Ascending aorta (tissue), 2 donors: ENCODE results near the gene AXL. TPM values are rescaled to one million over a fixed set of nuclear protein-coding genes. Genes with fewer than 3 reads are reported as not detected.

Experiments used
- DNase-seq, 2 donors: peaks; one replicate each; pipeline ENCODE4 v3.0.0-alpha.2; 2019; ENCODE audit warnings: low spot score in 2 of 2
- H3K27ac ChIP-seq, 2 donors: fragments of 200-600 bp; sonication (generic); one replicate each; pipeline ENCODE4 v1.5.1; 2016 to 2017; ENCODE audit warnings: mild to moderate bottlenecking in 1 of 2
- H3K27me3 ChIP-seq: fragments of 200-600 bp; sonication (generic); one replicate; pipeline ENCODE4 v1.5.1; 2017
- H3K36me3 ChIP-seq, 2 donors: fragments of 200-600 bp; sonication (generic); one replicate each; pipeline ENCODE4 v1.5.1; 2016
- H3K4me1 ChIP-seq, 2 donors: fragments of 200-600 bp; sonication (generic); one replicate each; pipeline ENCODE4 v1.5.1; 2016 to 2017; ENCODE audit warnings: mild to moderate bottlenecking in 1 of 2
- H3K4me3 ChIP-seq, 2 donors: fragments of 200-600 bp; sonication (generic); one replicate each; pipeline ENCODE4 v1.5.1; 2016 to 2017; ENCODE audit warnings: mild to moderate bottlenecking in 1 of 2
- H3K9me3 ChIP-seq, 2 donors: fragments of 200-600 bp; sonication (generic); one replicate each; pipeline ENCODE4 v1.5.1; 2016
- CTCF ChIP-seq, 3 experiments: fragments of 200-600 bp in 2 of 3; fragments of 450-650 bp in 1 of 3; sonication (generic) in 2 of 3; IDR thresholded peaks; one replicate each; pipeline ENCODE4 v1.5.1; 2016 to 2019; ENCODE audit warnings: antibody characterized with exemption in 3 of 3, mild to moderate bottlenecking in 1 of 3, moderate library complexity in 1 of 3
- intact Hi-C: fragments of 100-400 bp; cut with DNase I; formaldehyde crosslinking; loops from one replicate; pipeline ENCODE4 v1.15.1; 2023
- total RNA-seq: library from RNA; depleted of rRNA; stranded (reverse); fragments of >200 nt; gene quantifications from one replicate; pipeline ENCODE4 v1.1.0, GENCODE V29; 2016

The AXL gene
- total RNA-seq, 1 donor from 2014 or later: 122 TPM

GRCh38 chr19:41295499-41295898, 76.5 kb downstream of the AXL start:
- peaks cover 15 to 29% of the 10 kb centered on the region in 2 donors for H3K4me1 ChIP-seq
- DNase-seq: no peak
- no peak overlapping the region for H3K4me3 ChIP-seq
- peak overlapping the region in 1 of 2 donors; percentile 86 for H3K27ac ChIP-seq
- H3K9me3 ChIP-seq: no peaks in the 10 kb centered on the region
- intact Hi-C loops: no loop called here
- TF ChIP-seq CTCF (IDR thresholded peaks at IDR 0.05): no peak
- H3K27me3 ChIP-seq: no peaks in the 10 kb centered on the region
- peaks cover 65 to 82% of the 10 kb centered on the region in 2 donors for H3K36me3 ChIP-seq

- intact Hi-C loops: no loop called here
- Histone ChIP-seq H3K36me3 (peaks cover 63 to 83% of the 10 kb centered on the region in 2 donors), H3K9me3 (no peaks in the 10 kb centered on the region), H3K4me3 (no peak overlapping the region), H3K27ac (peak overlapping the region; percentile 86 to 87), H3K4me1 (peaks cover 15 to 29% of the 10 kb centered on the region in 2 donors), H3K27me3 (no peaks in the 10 kb centered on the region)
- no peak for DNase-seq
- TF ChIP-seq CTCF (IDR thresholded peaks at IDR 0.05): no peak
Measured at GRCh38 chr19:41296433-41296871, 77.4 kb downstream of the AXL start.

GRCh38 chr19:41297628-41298347, 78.8 kb downstream of the AXL start:
- intact Hi-C loops: no loop called here
- Histone ChIP-seq H3K27me3 (no peaks in the 10 kb centered on the region), H3K4me1 (peaks cover 15 to 29% of the 10 kb centered on the region in 2 donors), H3K36me3 (peaks cover 60 to 80% of the 10 kb centered on the region in 2 donors), H3K4me3 (no peak overlapping the region), H3K27ac (peak overlapping the region; percentile 86 to 87), H3K9me3 (no peaks in the 10 kb centered on the region)
- DNase-seq: no peak
- no peak for TF ChIP-seq CTCF (IDR thresholded peaks at IDR 0.05)

- H3K36me3 ChIP-seq: peaks cover 60 to 80% of the 10 kb centered on the region in 2 donors
- intact Hi-C loops: no loop called here
Measured at GRCh38 chr19:41298348-41298964, 79.4 kb downstream of the AXL start.

More at GRCh38 chr19:41298348-41298964, 79.4 kb downstream of the AXL start:
- peak; percentile 70 to 89 for DNase-seq
- no peak for TF ChIP-seq CTCF (IDR thresholded peaks at IDR 0.05)
- Histone ChIP-seq H3K27me3 (no peaks in the 10 kb centered on the region), H3K4me3 (peak overlapping the region in 1 of 2 donors; percentile 1), H3K4me1 (peaks cover 15 to 29% of the 10 kb centered on the region in 2 donors), H3K9me3 (no peaks in the 10 kb centered on the region), H3K27ac (peak overlapping the region; percentile 86 to 87)
